Measurements from ENCODE around the gene LRMDA.

The LRMDA gene

GRCh38 chr10:75565286-75566251, 134.1 kb downstream of the LRMDA start:
- TF ChIP-seq ZBTB7A (IDR thresholded peaks at IDR 0.05; ENCODE audit: low read depth) (no peak), TEAD4 (IDR thresholded peaks at IDR 0.05) (no peak), CEBPB (IDR thresholded peaks at IDR 0.05) (no peak), TAF1 (IDR thresholded peaks at IDR 0.05; ENCODE audit: low read depth) (no peak), TCF12 (IDR thresholded peaks at IDR 0.05; ENCODE audit: low read depth) (no peak), RAD21 (IDR thresholded peaks at IDR 0.05; ENCODE audit: low read depth) (no peak), CREB1 (IDR thresholded peaks at IDR 0.05; ENCODE audit: low read depth) (no peak), EGR1 (IDR thresholded peaks at IDR 0.05) (no peak), NFIC (IDR thresholded peaks at IDR 0.05) (no peak), USF1 (IDR thresholded peaks at IDR 0.05) (no peak), FOXM1 (IDR thresholded peaks at IDR 0.05; ENCODE audit: borderline replicate concordance, low read depth) (no peak), YY1 (IDR thresholded peaks at IDR 0.05; ENCODE audit: low read depth) (no peak), EP300 (IDR thresholded peaks at IDR 0.05; ENCODE audit: borderline replicate concordance) (no peak), MAX (IDR thresholded peaks at IDR 0.05) (no peak), REST (IDR thresholded peaks at IDR 0.05; ENCODE audit: low read depth) (no peak)

GRCh38 chr10:75568450-75569130, 137.2 kb downstream of the LRMDA start:
- TF ChIP-seq TCF12 (IDR thresholded peaks at IDR 0.05; ENCODE audit: low read depth) (no peak), FOXM1 (IDR thresholded peaks at IDR 0.05; ENCODE audit: borderline replicate concordance, low read depth) (no peak), MAX (IDR thresholded peaks at IDR 0.05) (no peak), EP300 (IDR thresholded peaks at IDR 0.05; ENCODE audit: borderline replicate concordance) (no peak), TAF1 (IDR thresholded peaks at IDR 0.05; ENCODE audit: low read depth) (no peak), EGR1 (IDR thresholded peaks at IDR 0.05) (no peak), CREB1 (IDR thresholded peaks at IDR 0.05; ENCODE audit: low read depth) (no peak), NFIC (IDR thresholded peaks at IDR 0.05) (no peak), USF1 (IDR thresholded peaks at IDR 0.05) (no peak), YY1 (IDR thresholded peaks at IDR 0.05; ENCODE audit: low read depth) (no peak), REST (IDR thresholded peaks at IDR 0.05; ENCODE audit: low read depth) (no peak), CEBPB (IDR thresholded peaks at IDR 0.05) (no peak), ZBTB7A (IDR thresholded peaks at IDR 0.05; ENCODE audit: low read depth) (no peak), RAD21 (IDR thresholded peaks at IDR 0.05; ENCODE audit: low read depth) (no peak)

- no peak for TF ChIP-seq USF1 (IDR thresholded peaks at IDR 0.05)
- TF ChIP-seq REST (IDR thresholded peaks at IDR 0.05; ENCODE audit: low read depth) = no peak
- no peak for TF ChIP-seq ZBTB7A (IDR thresholded peaks at IDR 0.05; ENCODE audit: low read depth)
- no peak for TF ChIP-seq TCF12 (IDR thresholded peaks at IDR 0.05; ENCODE audit: low read depth)
- no peak for TF ChIP-seq MAX (IDR thresholded peaks at IDR 0.05)
- TF ChIP-seq TAF1 (IDR thresholded peaks at IDR 0.05; ENCODE audit: low read depth) = no peak
- TF ChIP-seq CEBPB (IDR thresholded peaks at IDR 0.05) = no peak
- TF ChIP-seq EP300 (IDR thresholded peaks at IDR 0.05; ENCODE audit: borderline replicate concordance) = no peak
- TF ChIP-seq YY1 (IDR thresholded peaks at IDR 0.05; ENCODE audit: low read depth) = no peak
- no peak for TF ChIP-seq NFIC (IDR thresholded peaks at IDR 0.05)
- no peak for TF ChIP-seq CREB1 (IDR thresholded peaks at IDR 0.05; ENCODE audit: low read depth)
- TF ChIP-seq RAD21 (IDR thresholded peaks at IDR 0.05; ENCODE audit: low read depth) = no peak
- TF ChIP-seq FOXM1 (IDR thresholded peaks at IDR 0.05; ENCODE audit: borderline replicate concordance, low read depth) = no peak
- no peak for TF ChIP-seq TEAD4 (IDR thresholded peaks at IDR 0.05)
Observed at GRCh38 chr10:75569506-75569905, 138.1 kb downstream of the LRMDA start.

All from Ishikawa (cell line).